Endodermal cell (in vitro differentiated cells): ENCODE measurements around the gene SRRD. TPM values are rescaled to one million over a fixed set of nuclear protein-coding genes. Genes with fewer than 3 reads are reported as not detected.

Experiments
- DNase-seq: peaks from one replicate; pipeline ENCODE4 v3.0.0-alpha.2; 2017
- H3K27ac ChIP-seq: 2 replicates; pipeline ENCODE4 v1.5.1; 2013; ENCODE audit warnings: mild to moderate bottlenecking, low read depth, low read length, moderate library complexity
- H3K27me3 ChIP-seq: 2 replicates; pipeline ENCODE4 v1.6.1; 2013; ENCODE audit warnings: mild to moderate bottlenecking, low read length, moderate library complexity; ENCODE audit not compliant: insufficient read depth, control insufficient read depth, poor library complexity, severe bottlenecking
- H3K36me3 ChIP-seq: 2 replicates; pipeline ENCODE4 v1.7.0; 2013; ENCODE audit warnings: mild to moderate bottlenecking, low read length, moderate library complexity; ENCODE audit not compliant: control insufficient read depth, insufficient read depth
- H3K4me1 ChIP-seq: one replicate; pipeline ENCODE4 v1.7.0; 2013; ENCODE audit warnings: low read length; ENCODE audit not compliant: control insufficient read depth, insufficient read depth
- H3K4me3 ChIP-seq: 2 replicates; pipeline ENCODE4 v1.5.1; 2013; ENCODE audit warnings: mild to moderate bottlenecking, low read length, moderate library complexity
- H3K9ac ChIP-seq: 2 replicates; pipeline ENCODE4 v1.6.1; 2013; ENCODE audit warnings: mild to moderate bottlenecking, low read length, moderate library complexity; ENCODE audit not compliant: poor library complexity, severe bottlenecking; ENCODE audit errors: extremely low read depth
- H3K9me3 ChIP-seq: 2 replicates; pipeline ENCODE4 v1.6.1; 2013; ENCODE audit warnings: mild to moderate bottlenecking, low read length, moderate library complexity; ENCODE audit not compliant: control insufficient read depth
- H3K27ac Mint-ChIP-seq: 2 replicates; pipeline ENCODE4 v1.8.0; 2020; ENCODE audit warnings: mixed read lengths
- H3K27me3 Mint-ChIP-seq: 2 replicates; pipeline ENCODE4 v1.8.0; 2021; ENCODE audit warnings: mild to moderate bottlenecking, mixed read lengths; ENCODE audit not compliant: insufficient read depth
- H3K36me3 Mint-ChIP-seq: 2 replicates; pipeline ENCODE4 v1.8.0; 2020; ENCODE audit warnings: low read depth, mixed read lengths
- H3K4me1 Mint-ChIP-seq: 2 replicates; pipeline ENCODE4 v1.8.0; 2020; ENCODE audit warnings: mixed read lengths
- H3K4me3 Mint-ChIP-seq: 2 replicates; pipeline ENCODE4 v1.8.0; 2020; ENCODE audit warnings: mild to moderate bottlenecking, moderate library complexity, mixed read lengths
- H3K9me3 Mint-ChIP-seq: 2 replicates; pipeline ENCODE4 v1.8.0; 2020; ENCODE audit warnings: mild to moderate bottlenecking, mixed read lengths
- CTCF ChIP-seq: fragments of 200-600 bp; sonication (generic); conservative IDR thresholded peaks from 2 replicates; pipeline ENCODE4 v1.5.0; 2021; ENCODE audit warnings: antibody characterized with exemption, mild to moderate bottlenecking
- WGBS, 2 experiments: methylation state at CpG; one replicate each; pipeline versions ENCODE4 v1.1.5 to v1.1.7; 2013; ENCODE audit warnings: missing lambda C conversion rate in 2 of 2, mixed read lengths in 1 of 2; ENCODE audit not compliant: insufficient coverage in 1 of 2, insufficient read length in 1 of 2; 5-methylcytosine and 5-hydroxymethylcytosine counted together
- total RNA-seq, 2 donors: library from RNA; stranded (reverse); fragmentation: NEBNext Ultra II Directional in 1 of 2; extraction: Animal tissue kit (Norgen Biotek cat#: 25700) in 1 of 2; gene quantifications; 2 replicates in 1 of 2; 3 replicates in 1 of 2; pipeline ENCODE4 v1.2.1, GENCODE V29; 2021

The SRRD gene
- total RNA-seq, 2 donors from 2014 or later = 27.4 to 30.0 TPM

- peaks cover 3% of the 10 kb centered on the region for H3K4me1 ChIP-seq
- H3K27me3 ChIP-seq = no peaks in the 10 kb centered on the region
- Mint-ChIP-seq H3K4me3 (no peak overlapping the region), H3K4me1 (peaks cover 37% of the 10 kb centered on the region), H3K9me3 (no peaks in the 10 kb centered on the region), H3K27ac (no peak overlapping the region), H3K27me3 (no peaks in the 10 kb centered on the region), H3K36me3 (peaks cover 29% of the 10 kb centered on the region)
- WGBS, 2 experiments = 85 to 89% methylated on average over 3 to 6 of the region's 6 CpGs
- no peak overlapping the region for H3K9ac ChIP-seq
- H3K4me3 ChIP-seq = peak overlapping the region; percentile 50
- H3K9me3 ChIP-seq = no peaks in the 10 kb centered on the region
- DNase-seq = no peak
- H3K27ac ChIP-seq = no peak overlapping the region
- H3K36me3 ChIP-seq = peaks cover 26% of the 10 kb centered on the region
- TF ChIP-seq CTCF = no peak
These were observed 2.5 kb upstream of the SRRD start for GRCh38 chr22:26481112-26481693.

GRCh38 chr22:26481694-26482093 is 2.0 kb upstream of the SRRD start:
- no peaks in the 10 kb centered on the region for H3K27me3 Mint-ChIP-seq
- Histone ChIP-seq H3K4me1 (peaks cover 3% of the 10 kb centered on the region), H3K36me3 (peaks cover 23% of the 10 kb centered on the region), H3K27me3 (no peaks in the 10 kb centered on the region), H3K9me3 (no peaks in the 10 kb centered on the region), H3K4me3 (peak overlapping the region; percentile 50), H3K9ac (no peak overlapping the region), H3K27ac (no peak overlapping the region)
- WGBS, 2 experiments = 85 to 93% methylated on average over 4 of the region's 4 CpGs
- H3K4me1 Mint-ChIP-seq = peaks cover 37% of the 10 kb centered on the region
- DNase-seq = no peak
- no peak overlapping the region for H3K27ac Mint-ChIP-seq
- H3K9me3 Mint-ChIP-seq = no peaks in the 10 kb centered on the region
- TF ChIP-seq CTCF = no peak
- peak overlapping the region; percentile 88 for H3K4me3 Mint-ChIP-seq
- H3K36me3 Mint-ChIP-seq = peaks cover 29% of the 10 kb centered on the region

GRCh38 chr22:26482161-26482560 is 1.5 kb upstream of the SRRD start:
- Histone ChIP-seq H3K27me3 (no peaks in the 10 kb centered on the region), H3K27ac (no peak overlapping the region), H3K4me3 (peak overlapping the region; percentile 100), H3K9me3 (no peaks in the 10 kb centered on the region), H3K36me3 (peaks cover 18% of the 10 kb centered on the region), H3K4me1 (peaks cover 3% of the 10 kb centered on the region), H3K9ac (no peak overlapping the region)
- no peak for TF ChIP-seq CTCF
- Mint-ChIP-seq H3K4me1 (peaks cover 37% of the 10 kb centered on the region), H3K4me3 (peak overlapping the region; percentile 88), H3K9me3 (no peaks in the 10 kb centered on the region), H3K36me3 (peaks cover 26% of the 10 kb centered on the region), H3K27ac (no peak overlapping the region), H3K27me3 (no peaks in the 10 kb centered on the region)
- 90 to 95% methylated on average over 5 of the region's 5 CpGs for WGBS, 2 experiments
- DNase-seq = no peak
